GM12878 (cell line): ENCODE measurements around the gene PCSK1N.

ENCODE experiments used
- EED ChIP-seq: sonication (generic); IDR thresholded peaks from 2 replicates; pipeline ENCODE4 v1.6.1; 2016; ENCODE audit warnings: antibody characterized with exemption, low read depth
- MYC ChIP-seq: IDR thresholded peaks from 2 replicates; pipeline ENCODE4 v1.6.1; 2011; ENCODE audit warnings: mild to moderate bottlenecking, low read length, moderate library complexity, inconsistent platforms; ENCODE audit not compliant: insufficient read depth, insufficient replicate concordance, insufficient read length, severe bottlenecking
- RFX5 ChIP-seq: IDR thresholded peaks from 2 replicates; pipeline ENCODE4 v1.6.1; 2011; ENCODE audit warnings: low read depth, low read length, improper control_type of control experiment
- YY1 ChIP-seq: IDR thresholded peaks from 2 replicates; pipeline ENCODE4 v1.6.1; 2011; ENCODE audit warnings: low read depth, mild to moderate bottlenecking, low read length
- TF ChIP-seq, protein P1 (sequence below), 3 experiments: IDR thresholded peaks in 2 of 3; conservative IDR thresholded peaks in 1 of 3; 2 replicates each; pipeline ENCODE4 v1.5.1; 2011; ENCODE audit warnings: low read depth in 3 of 3, low read length in 3 of 3, mild to moderate bottlenecking in 3 of 3, control low read depth in 2 of 3, moderate library complexity in 2 of 3, inconsistent platforms in 1 of 3, mixed read lengths in 1 of 3; ENCODE audit not compliant: control insufficient read depth in 2 of 3, insufficient read depth in 1 of 3; ENCODE audit errors: extremely low read depth in 1 of 3

DNA sequence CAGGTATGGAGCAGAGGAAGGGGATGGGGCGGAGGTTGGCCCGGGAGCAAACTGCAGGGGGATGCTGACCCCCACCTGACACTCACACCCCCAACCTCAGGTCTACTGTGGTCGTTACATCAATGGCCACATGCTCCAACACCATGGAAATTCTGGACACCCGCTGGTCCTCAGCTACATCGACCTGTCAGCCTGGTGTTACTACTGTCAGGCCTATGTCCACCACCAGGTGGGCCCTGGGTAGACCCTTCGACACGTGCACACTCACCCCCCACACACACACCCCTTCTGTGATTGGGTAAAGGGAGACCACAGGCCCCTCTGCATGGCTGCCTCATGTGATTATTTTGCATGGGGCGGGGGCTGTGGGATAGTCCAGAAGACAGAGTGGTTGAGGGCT lies 11.3 kb downstream of the PCSK1N start:
- TF ChIP-seq, protein P1, sequence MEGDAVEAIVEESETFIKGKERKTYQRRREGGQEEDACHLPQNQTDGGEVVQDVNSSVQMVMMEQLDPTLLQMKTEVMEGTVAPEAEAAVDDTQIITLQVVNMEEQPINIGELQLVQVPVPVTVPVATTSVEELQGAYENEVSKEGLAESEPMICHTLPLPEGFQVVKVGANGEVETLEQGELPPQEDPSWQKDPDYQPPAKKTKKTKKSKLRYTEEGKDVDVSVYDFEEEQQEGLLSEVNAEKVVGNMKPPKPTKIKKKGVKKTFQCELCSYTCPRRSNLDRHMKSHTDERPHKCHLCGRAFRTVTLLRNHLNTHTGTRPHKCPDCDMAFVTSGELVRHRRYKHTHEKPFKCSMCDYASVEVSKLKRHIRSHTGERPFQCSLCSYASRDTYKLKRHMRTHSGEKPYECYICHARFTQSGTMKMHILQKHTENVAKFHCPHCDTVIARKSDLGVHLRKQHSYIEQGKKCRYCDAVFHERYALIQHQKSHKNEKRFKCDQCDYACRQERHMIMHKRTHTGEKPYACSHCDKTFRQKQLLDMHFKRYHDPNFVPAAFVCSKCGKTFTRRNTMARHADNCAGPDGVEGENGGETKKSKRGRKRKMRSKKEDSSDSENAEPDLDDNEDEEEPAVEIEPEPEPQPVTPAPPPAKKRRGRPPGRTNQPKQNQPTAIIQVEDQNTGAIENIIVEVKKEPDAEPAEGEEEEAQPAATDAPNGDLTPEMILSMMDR (IDR thresholded peaks at IDR 0.05 in 2 of 3, conservative IDR thresholded peaks at IDR 0.05 in 1 of 3; ENCODE audit: control insufficient read depth in 2 of 3, extremely low read depth in 1 of 3, insufficient read depth in 1 of 3, low read depth in 3 of 3, low read length in 3 of 3): no peak
- TF ChIP-seq RFX5: no peak
- no peak for TF ChIP-seq EED
- no peak for TF ChIP-seq MYC
- no peak for TF ChIP-seq YY1
